Activated gamma-delta T cell treated with Interleukin-2 at 50 U/mL for 16 hours (primary cell): ENCODE measurements around the gene RBP2.
"Not testable (repeated sequence)": the region's sequence is repeated elsewhere in the genome, so short reads cannot be mapped to it uniquely, and the experiment has no call there.

Source experiments
- DNase-seq: peaks from one replicate; pipeline ENCODE4 v3.0.0-alpha.2; 2020

RBP2 gene

DNA sequence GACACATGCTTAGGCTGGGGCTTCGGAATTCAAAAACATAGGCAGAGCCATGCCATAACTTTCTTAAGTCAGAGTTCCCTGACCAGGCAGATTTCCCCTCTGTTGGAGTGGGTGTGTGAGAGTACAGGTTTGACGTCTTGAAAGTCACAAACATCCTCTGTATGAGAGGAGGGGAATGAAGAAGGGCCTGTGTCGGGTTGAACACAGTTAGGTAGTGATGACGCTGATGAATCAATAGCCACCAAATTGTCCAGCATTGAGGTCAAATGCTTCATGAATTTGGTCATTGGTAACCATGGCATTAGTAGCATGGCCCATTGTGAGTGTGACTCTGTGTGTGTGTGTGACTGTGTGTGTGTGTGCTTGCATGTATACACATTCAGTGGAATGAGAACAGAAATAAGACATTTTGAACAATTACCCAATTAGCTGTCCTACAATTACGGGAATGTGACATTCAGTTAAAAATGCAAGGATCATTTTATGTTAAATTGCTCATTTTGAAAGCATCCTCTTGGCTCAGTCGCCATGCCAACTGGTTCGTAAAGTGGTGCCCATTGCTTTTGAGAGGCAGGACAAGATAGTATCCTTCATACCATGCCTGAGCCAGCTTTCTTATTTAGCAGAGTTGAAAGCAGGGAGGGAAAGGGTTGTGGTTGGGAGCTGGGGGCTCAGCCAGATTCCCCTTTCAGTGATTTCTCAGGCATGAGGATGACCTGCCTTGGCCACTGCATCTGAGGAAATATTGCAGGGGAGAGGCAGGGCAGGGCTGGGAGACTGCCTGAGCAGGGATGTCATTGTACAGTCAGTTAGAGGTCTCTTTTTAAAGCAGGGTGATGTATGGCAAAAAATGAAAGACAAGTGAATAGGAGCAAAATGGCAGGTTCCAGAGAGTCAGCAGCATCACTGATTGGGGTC lies 35.4 kb downstream of the RBP2 start:
- no peak for DNase-seq

DNA sequence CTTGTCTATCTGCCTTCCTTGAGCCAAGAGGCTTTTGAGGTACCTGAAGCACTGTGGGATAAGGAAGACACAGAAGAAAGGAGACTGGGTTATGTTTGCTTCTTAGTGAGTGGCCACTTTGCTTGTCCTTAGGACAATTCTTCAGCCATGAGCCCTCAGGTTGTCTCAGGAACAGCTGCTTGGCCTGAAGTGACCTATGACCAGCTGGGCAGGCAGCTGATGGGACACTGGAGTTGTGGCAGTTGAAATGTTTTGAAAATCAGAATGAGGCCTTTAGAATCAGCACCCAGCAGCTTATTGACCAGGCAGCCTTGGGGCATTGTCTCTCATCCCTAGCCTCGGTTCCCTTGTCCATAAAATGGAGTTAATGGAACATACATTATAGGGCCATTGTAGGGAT lies 37.0 kb downstream of the RBP2 start:
- DNase-seq: no peak

DNA sequence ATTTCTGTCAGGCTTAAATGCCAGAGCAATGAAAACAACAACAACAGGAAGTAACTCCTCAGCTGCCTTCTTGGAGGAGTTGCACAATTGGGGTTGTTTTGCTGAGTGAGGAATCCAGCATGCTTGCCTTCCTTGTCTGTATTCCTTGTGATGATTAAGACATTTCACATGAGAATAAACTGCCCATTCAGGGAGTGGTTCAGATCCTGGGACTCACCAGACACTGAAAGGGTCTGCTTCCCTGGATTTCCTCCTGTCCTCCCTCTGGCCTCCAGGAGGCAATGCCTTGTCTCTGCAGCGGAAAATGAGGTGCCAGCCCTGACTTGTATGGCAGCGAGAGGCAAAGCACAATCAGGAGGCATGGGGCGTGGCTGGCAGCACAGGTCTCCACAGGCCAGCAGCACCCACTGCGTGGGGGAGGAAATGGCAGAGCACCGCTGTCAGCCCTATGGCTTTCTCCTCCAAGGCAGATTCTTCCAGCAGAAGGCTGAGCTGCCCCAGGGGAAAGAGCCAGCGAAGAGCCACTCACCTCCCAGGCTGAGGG lies 41.5 kb downstream of the RBP2 start:
- DNase-seq: no peak

DNA sequence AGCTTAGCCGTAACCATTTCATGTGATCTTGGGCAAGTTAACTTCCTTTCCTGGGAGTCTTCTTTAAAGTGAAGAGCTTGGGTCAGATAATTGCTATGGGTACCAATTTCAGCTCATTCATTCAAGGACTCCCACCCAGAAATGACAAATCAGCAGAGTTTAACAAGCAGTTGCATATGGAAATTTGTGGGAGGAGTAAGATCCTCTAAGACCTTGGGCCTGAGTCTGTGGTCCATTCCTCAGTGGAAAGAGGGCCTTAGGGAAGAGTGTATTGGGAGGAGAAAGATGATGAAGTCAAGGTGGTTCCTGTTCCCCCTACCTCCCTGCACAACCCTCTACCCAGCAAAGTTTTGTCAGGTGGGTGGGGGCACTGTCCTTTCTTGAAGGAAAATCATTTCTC lies 42.1 kb downstream of the RBP2 start:
- DNase-seq: no peak

DNA sequence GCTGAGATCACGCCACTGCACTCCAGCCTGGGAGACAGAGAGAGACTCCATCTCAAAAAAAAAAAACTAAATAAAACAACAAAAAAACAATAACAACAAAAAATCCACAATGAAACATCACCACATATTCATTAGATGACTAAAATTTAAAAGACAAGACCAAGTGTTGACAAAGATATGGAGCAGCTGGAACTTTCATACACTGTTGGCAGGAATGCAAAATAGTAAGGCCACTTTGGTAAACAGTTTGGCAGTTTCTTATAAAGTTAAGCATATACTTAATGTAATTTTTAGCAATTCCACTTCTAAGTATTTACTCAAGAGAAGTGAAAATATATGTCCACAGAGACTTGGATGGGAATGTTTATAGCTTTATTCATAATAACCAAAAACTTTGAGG lies 43.2 kb downstream of the RBP2 start:
- no peak for DNase-seq

DNA sequence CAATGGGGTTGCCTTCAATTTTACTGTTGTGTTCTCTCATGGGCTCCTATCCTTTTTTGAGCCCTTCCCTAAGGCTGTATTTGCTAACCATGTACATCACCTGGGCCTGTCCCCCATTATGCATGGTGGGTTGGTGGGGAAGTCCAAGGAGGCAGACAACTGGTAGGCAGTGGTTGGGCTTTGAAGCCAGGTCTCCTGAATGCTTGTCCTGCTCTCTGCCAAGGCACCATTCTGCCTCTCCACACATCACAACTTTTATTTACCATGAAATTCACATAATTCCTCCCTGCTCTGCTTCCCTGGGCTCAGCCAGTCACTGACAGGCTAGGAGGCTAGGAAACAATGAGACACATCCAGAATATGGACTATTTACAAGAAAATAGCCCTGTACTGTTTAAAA lies 45.8 kb downstream of the RBP2 start:
- DNase-seq: no peak

DNA sequence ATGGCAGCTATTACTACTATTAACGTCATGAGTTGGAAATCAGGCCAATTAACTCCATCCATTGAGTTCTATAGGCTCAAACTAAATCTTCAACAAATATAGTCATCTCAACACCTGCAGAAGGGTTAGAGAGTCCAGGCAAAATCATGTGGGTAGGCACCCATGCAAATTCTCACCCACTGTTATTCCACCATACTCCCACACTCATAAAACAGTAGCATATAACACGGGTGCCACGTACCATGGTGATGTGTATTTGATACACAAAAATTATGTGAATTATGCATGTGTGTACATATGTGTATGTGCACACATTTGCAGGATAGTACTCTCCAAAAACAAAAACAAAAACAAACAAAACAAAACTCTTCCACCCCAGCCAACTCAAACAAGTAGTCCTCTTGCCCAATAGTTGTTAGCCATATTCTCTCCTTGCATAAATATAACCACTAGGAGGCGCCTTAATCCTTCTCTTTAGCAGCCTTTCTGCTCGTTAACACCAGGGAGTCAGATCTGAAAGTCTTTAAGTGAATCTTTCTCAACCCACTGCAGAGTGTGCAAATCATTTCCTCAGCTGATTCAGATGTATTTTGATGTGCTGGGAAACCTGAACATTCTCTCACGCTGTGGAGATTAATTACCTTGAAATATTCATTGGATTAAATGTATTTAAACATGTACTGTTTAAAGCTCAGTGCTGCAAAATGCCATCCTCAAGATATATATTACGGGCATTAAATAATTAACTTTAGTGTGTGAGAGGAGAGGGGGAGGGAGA lies 48.8 kb downstream of the RBP2 start:
- DNase-seq: no peak

DNA sequence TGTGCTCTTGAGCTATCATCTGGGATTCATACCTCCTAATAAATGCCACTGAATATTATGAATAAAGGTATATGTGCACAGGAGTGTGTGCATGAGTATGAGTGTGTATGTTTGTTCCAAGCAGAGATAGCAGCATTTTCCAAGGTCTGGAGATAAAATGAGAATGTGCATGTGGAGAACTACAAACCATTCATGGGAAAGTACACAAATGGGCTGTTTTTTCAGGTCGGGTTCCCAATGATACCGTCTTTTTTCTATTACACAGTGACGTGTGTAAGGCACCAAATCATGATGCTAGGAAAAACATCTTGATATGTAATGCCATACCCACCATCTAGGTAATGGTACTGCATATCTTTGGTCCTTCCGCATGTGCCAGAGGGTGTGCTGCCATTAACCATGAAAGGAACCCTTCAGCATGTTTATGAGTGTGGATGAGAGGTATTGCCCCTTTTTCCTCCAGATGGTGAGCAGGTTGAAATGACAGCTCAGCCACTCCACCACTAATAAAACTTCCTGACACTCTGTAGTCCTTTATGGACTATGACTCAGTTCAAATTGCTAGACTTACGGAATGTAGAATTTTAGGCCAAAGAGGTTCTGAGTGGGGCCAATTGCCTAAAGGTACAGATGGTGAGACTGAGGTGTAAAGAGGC lies 50.4 kb downstream of the RBP2 start:
- no peak for DNase-seq

DNA sequence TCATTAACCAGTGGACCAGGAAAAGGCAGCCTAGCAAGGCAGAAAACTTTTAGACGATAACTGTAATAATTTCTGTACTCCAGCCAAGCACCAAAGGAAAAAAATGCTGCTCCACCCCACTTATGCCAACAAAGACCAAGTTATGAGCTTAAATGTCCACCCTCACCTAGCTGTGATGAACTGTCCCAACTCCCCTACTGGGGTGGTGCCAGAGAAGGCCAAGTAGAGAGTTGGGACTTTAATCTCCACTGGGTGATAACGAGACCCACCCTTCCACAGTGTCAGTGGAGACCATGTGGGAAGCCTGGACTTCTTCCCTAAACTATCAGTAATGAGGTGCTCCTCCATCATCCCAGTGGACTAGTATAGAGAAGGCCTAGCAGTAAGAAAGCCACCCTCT lies 53.1 kb downstream of the RBP2 start:
- no peak for DNase-seq

DNA sequence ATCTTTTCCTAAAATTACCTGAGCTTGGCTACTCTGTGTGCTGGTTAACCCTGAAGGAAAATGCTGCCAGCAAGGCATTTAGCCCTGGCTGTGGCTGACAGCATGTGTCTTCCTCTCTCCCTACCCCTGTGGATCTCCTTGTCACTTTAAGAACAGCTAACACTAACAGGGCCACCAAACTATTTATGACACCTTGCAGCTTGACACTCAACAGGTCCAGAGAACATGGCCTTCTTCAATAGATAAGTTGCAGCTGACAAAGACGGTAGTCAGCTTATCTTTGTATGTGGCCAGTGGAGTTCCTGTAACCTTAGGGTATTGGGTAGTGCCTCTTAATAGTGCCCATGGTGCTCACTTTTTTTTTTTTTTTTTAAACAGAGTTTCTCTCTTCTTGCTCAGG lies 54.9 kb downstream of the RBP2 start:
- DNase-seq: no peak

DNA sequence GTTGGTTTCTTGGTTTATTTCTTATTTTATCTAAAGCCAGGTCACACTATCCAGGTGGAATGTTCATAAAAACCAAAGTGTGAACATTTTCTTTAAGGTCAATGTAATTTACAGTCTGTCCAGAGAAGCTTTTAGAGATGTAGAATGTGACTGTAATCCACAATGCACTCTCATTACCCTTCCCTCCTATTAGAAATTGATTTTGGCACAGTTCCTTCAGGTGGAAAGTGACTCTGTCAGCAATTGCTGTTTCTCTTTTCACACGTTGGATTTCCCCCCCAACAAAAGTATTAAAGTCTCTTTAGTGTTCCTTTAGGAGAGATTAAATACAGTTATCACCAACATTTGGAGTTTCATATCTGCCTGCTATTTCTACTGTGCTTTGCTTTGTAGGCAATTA lies 55.3 kb downstream of the RBP2 start:
- DNase-seq: no peak

DNA sequence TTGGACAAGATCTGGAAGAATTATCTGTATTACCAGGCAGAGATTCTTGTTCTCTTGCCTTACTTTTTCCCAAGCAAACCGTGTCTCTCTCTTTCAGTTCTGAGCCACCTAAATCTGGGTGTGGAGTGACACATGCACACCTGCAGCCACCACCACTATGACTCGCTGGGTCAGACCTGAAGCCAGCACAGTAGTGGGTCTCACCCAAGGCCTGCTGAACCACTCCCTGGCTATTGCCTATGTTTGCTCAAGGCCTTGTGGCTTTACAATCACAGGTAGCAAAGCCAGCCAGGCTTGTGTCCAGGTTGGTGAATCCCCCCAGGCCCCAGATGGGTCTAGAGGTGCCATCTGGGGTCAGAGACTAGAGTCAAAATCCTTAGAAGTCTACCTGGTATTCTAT lies 58.2 kb downstream of the RBP2 start:
- no peak for DNase-seq

DNA sequence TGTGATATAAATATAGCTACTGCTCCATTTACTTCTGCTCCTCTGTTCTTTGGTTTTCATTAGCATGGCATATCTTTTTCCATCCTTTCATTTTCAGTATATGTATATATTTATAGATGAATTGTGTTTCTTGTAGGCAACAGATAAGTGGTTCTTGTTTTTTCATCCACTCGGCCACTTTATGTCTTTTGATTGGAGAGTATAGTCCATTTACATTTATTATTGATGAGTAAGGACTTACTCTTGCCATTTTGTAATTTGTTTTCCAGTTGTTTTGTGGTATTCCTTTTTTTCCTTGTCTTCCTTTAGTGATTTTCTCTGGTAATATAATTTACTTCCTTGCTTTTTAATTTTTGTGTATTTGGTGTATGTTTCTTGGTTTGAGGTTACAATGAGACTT lies 60.0 kb downstream of the RBP2 start:
- DNase-seq: no peak

DNA sequence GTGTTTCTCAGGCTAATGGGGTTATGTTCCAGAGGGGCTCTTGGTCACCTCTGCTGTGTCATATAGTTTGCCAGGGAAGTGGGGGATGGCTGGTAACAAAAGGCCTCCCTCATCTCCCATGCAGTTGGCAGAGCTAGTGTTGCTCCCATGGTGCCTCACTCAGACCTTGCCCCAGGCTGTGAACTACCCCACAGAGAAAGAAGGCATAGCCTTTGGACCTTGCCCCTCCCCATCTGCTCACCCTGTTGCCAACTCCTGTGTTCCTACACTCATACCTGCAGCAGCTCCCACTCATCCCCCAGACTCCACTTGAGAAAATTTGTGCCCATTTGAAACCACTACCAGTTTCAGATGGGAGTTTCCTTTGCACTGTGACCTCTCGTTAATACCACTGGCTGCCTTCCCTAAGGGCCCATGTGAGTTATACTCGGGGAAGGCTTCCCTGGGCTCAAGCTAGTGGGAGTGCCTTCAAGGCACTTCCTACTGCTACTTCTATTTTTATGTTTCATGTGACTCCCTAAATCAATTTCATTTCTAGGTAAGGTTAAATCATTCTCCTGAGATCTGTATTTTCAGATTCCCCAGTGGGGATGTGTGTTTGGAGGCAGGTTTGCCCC lies 61.6 kb downstream of the RBP2 start:
- DNase-seq: no peak

DNA sequence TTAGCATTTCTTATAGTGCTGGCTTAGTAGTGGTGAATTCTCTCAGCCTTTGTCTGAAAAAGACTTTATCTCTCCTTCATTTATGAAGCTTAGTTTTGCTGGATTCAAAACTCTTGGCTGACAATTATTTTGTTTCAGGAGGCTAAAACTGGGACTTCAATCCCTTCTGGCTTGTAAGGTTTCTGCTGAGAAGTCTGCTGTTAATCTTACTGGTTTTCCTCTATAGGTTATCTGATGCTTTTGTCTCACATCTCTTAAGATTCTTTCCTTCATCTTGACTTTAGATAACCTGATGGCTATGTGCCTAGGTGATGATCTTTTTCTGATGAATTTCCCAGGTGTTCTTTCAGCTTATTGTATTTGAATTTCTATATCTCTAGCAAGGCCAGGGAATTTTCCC lies 63.4 kb downstream of the RBP2 start:
- DNase-seq: not testable (repeated sequence)
